Measurements from ENCODE around the gene NF2.

- TF ChIP-seq GATA2 (IDR thresholded peaks at IDR 0.05; ENCODE audit: low read depth, low read length) (no peak), GATA3 (IDR thresholded peaks at IDR 0.05; ENCODE audit: low read depth, low read length) (no peak)
These were observed 44.4 kb upstream of the NF2 start for GRCh38 chr22:29559030-29559429.
